Measurements from ENCODE around the gene C2orf81. TPM values are rescaled to one million over a fixed set of nuclear protein-coding genes. Genes with fewer than 3 reads are reported as not detected.

The C2orf81 gene
- total RNA-seq, 1 experiment from 2014 or later: 2.4 TPM

GRCh38 chr2:74381751-74382150 lies 39.7 kb downstream of the C2orf81 start:
- Histone ChIP-seq H3K9me3 (ENCODE audit: low read length) (no peaks in the 10 kb centered on the region), H2AFZ (ENCODE audit: low read length) (no peak overlapping the region), H3K4me1 (ENCODE audit: insufficient read depth, low read length) (0 out of 2 replicates have a peak, but pooled peaks cover 5% of the 10 kb centered on the region), H3F3A (ENCODE audit: low read length, unreplicated experiment) (no peaks in the 10 kb centered on the region), H3K27ac (ENCODE audit: low read length) (no peak overlapping the region), H3K79me2 (ENCODE audit: low read length) (peaks cover 54% of the 10 kb centered on the region), H3K27me3 (ENCODE audit: low read length) (no peaks in the 10 kb centered on the region), H4K20me1 (ENCODE audit: low read length) (no peaks in the 10 kb centered on the region), H3K4me3 (ENCODE audit: low read length) (no peak overlapping the region), H3K36me3 (ENCODE audit: low read depth, low read length) (peaks cover 8% of the 10 kb centered on the region; the same call in 1 of the 2 replicates), H3K4me2 (ENCODE audit: low read length) (no peak overlapping the region), H3K9me2 (replicated peaks; ENCODE audit: low read length) (no peaks in the 10 kb centered on the region), H3K9ac (ENCODE audit: low read length) (no peak overlapping the region)
- CTCF ChIA-PET: no interaction called here
- TF ChIP-seq CTCF (conservative IDR thresholded peaks at IDR 0.05; ENCODE audit: low read depth, low read length) (no peak), EZH2 (IDR thresholded peaks at IDR 0.05; ENCODE audit: low read length, unreplicated experiment) (no peak), EZH2phosphoT487 (IDR thresholded peaks at IDR 0.05; ENCODE audit: borderline replicate concordance, low read length) (no peak)
- POLR2A ChIA-PET (ENCODE audit: unreplicated experiment): no interaction called here
- no TSS peak for BruUV-seq (replicated peaks)
- DNase-seq: no peak
- intact Hi-C loops (cut with micrococcal nuclease): no loop called here
- ATAC-seq: no peak

- H4K20me1 ChIP-seq (ENCODE audit: low read length): no peaks in the 10 kb centered on the region
- 0 out of 2 replicates have a peak, but pooled peaks cover 5% of the 10 kb centered on the region for H3K4me1 ChIP-seq (ENCODE audit: insufficient read depth, low read length)
- no peak within 1 kb of the TSS for H3K4me2 ChIP-seq (ENCODE audit: low read length)
- POLR2A ChIA-PET (ENCODE audit: unreplicated experiment): no interaction called here
- H3F3A ChIP-seq (ENCODE audit: low read length, unreplicated experiment): no peaks in the 10 kb centered on the region
- intact Hi-C loops (cut with micrococcal nuclease): no loop called here
- BruUV-seq (replicated peaks): no TSS peak
- no peak within 1 kb of the TSS for H3K4me3 ChIP-seq (ENCODE audit: low read length)
- TF ChIP-seq EZH2phosphoT487 (IDR thresholded peaks at IDR 0.05; ENCODE audit: borderline replicate concordance, low read length): no peak
- TF ChIP-seq CTCF (conservative IDR thresholded peaks at IDR 0.05; ENCODE audit: low read depth, low read length): no peak
- TF ChIP-seq EZH2 (IDR thresholded peaks at IDR 0.05; ENCODE audit: low read length, unreplicated experiment): no peak
- ATAC-seq (no peak), DNase-seq (no peak)
- H3K9me2 ChIP-seq (replicated peaks; ENCODE audit: low read length): no peaks in the 10 kb centered on the region
- H2AFZ ChIP-seq (ENCODE audit: low read length): no peak within 1 kb of the TSS
- H3K9me3 ChIP-seq (ENCODE audit: low read length): no peaks in the 10 kb centered on the region
- peaks cover 8% of the 10 kb centered on the region; the same call in 1 of the 2 replicates for H3K36me3 ChIP-seq (ENCODE audit: low read depth, low read length)
- CTCF ChIA-PET: no interaction called here
- no peak within 1 kb of the TSS for H3K27ac ChIP-seq (ENCODE audit: low read length)
- peaks cover 38% of the 10 kb centered on the region for H3K79me2 ChIP-seq (ENCODE audit: low read length)
- no peaks in the 10 kb centered on the region for H3K27me3 ChIP-seq (ENCODE audit: low read length)
- H3K9ac ChIP-seq (ENCODE audit: low read length): no peak within 1 kb of the TSS
Measured at GRCh38 chr2:74379851-74380789, 41.3 kb downstream of the C2orf81 start, which contains the start of gene DCTN1. TSS of gene DCTN1 (minus strand) at chr2:74380311. CDS start at chr2:74380037, 274 bp downstream.

- peaks cover 8% of the 10 kb centered on the region; the same call in 1 of the 2 replicates for H3K36me3 ChIP-seq (ENCODE audit: low read depth, low read length)
- H3K9ac ChIP-seq (ENCODE audit: low read length): no peak overlapping the region
- ChIA-PET POLR2A (ENCODE audit: unreplicated experiment) (no interaction called here), CTCF (no interaction called here)
- H3K79me2 ChIP-seq (ENCODE audit: low read length): peaks cover 28% of the 10 kb centered on the region
- no peaks in the 10 kb centered on the region for H3F3A ChIP-seq (ENCODE audit: low read length, unreplicated experiment)
- no peak for ATAC-seq
- BruUV-seq (replicated peaks): no TSS peak
- no peak overlapping the region for H2AFZ ChIP-seq (ENCODE audit: low read length)
- no peaks in the 10 kb centered on the region for H3K4me1 ChIP-seq (ENCODE audit: insufficient read depth, low read length)
- DNase-seq: no peak
- intact Hi-C loops (cut with micrococcal nuclease): no loop called here
- no peak for TF ChIP-seq EZH2phosphoT487 (IDR thresholded peaks at IDR 0.05; ENCODE audit: borderline replicate concordance, low read length)
- no peak for TF ChIP-seq EZH2 (IDR thresholded peaks at IDR 0.05; ENCODE audit: low read length, unreplicated experiment)
- no peak for TF ChIP-seq CTCF (conservative IDR thresholded peaks at IDR 0.05; ENCODE audit: low read depth, low read length)
- H3K9me3 ChIP-seq (ENCODE audit: low read length): no peaks in the 10 kb centered on the region
- H3K9me2 ChIP-seq (replicated peaks; ENCODE audit: low read length): no peaks in the 10 kb centered on the region
- H3K4me2 ChIP-seq (ENCODE audit: low read length): no peak overlapping the region
- no peaks in the 10 kb centered on the region for H4K20me1 ChIP-seq (ENCODE audit: low read length)
- H3K27ac ChIP-seq (ENCODE audit: low read length): no peak overlapping the region
- no peak overlapping the region for H3K4me3 ChIP-seq (ENCODE audit: low read length)
- no peaks in the 10 kb centered on the region for H3K27me3 ChIP-seq (ENCODE audit: low read length)
Measured at GRCh38 chr2:74378007-74378406, 43.4 kb downstream of the C2orf81 start.
